HepG2 (cell line): ENCODE results near the gene PRXL2A. TPM values are rescaled to one million over a fixed set of nuclear protein-coding genes. Genes with fewer than 3 reads are reported as not detected.

Experiments used
- ADNP ChIP-seq: sonication (generic); formaldehyde crosslinking; IDR thresholded peaks from 2 replicates; pipeline ENCODE4 v1.4.0; 2020; ENCODE audit warnings: missing genetic modification reagents
- AGO1 ChIP-seq: fragments of 200-400 bp; formaldehyde crosslinking; IDR thresholded peaks from 2 replicates; pipeline ENCODE4 v1.6.1; 2017; ENCODE audit warnings: mild to moderate bottlenecking, low read depth, low read length, moderate library complexity; ENCODE audit not compliant: poor library complexity, severe bottlenecking
- HBP1 ChIP-seq: IDR thresholded peaks from 2 replicates; pipeline ENCODE4 v1.6.1; 2016; ENCODE audit warnings: low read depth, control low read depth
- HMGA1 ChIP-seq: sonication (generic); formaldehyde crosslinking; conservative IDR thresholded peaks from 2 replicates; pipeline ENCODE4 v1.4.0; 2020; ENCODE audit warnings: missing genetic modification reagents
- JUNB ChIP-seq: sonication (generic); formaldehyde crosslinking; IDR thresholded peaks from 2 replicates; pipeline ENCODE4 v1.8.0; 2022; ENCODE audit warnings: missing genetic modification reagents, mild to moderate bottlenecking, borderline replicate concordance
- KDM2A ChIP-seq: sonication (generic); formaldehyde crosslinking; IDR thresholded peaks from 2 replicates; pipeline ENCODE4 v1.4.0; 2020; ENCODE audit warnings: low read depth, missing genetic modification reagents, borderline replicate concordance
- RBFOX2 ChIP-seq: fragments of 200-400 bp; formaldehyde crosslinking; IDR thresholded peaks from 2 replicates; pipeline ENCODE4 v1.6.1; 2017; ENCODE audit warnings: low read depth, mild to moderate bottlenecking, low read length
- RORA ChIP-seq: sonication (generic); formaldehyde crosslinking; IDR thresholded peaks from 2 replicates; pipeline ENCODE4 v1.5.0; 2020; ENCODE audit warnings: mild to moderate bottlenecking, missing genetic modification reagents, moderate library complexity
- SMAD1 ChIP-seq: sonication (generic); formaldehyde crosslinking; IDR thresholded peaks from 2 replicates; pipeline ENCODE4 v1.4.0; 2020; ENCODE audit warnings: missing genetic modification reagents, low read depth, mild to moderate bottlenecking, borderline replicate concordance
- SP140L ChIP-seq: sonication (generic); formaldehyde crosslinking; IDR thresholded peaks from 2 replicates; pipeline ENCODE4 v1.4.0; 2020; ENCODE audit warnings: missing genetic modification reagents, borderline replicate concordance
- SP5 ChIP-seq: IDR thresholded peaks from 2 replicates; pipeline ENCODE4 v1.6.1; 2016; ENCODE audit warnings: low read depth, borderline replicate concordance
- STAT5B ChIP-seq: sonication (generic); formaldehyde crosslinking; IDR thresholded peaks from 2 replicates; pipeline ENCODE4 v1.4.0; 2020; ENCODE audit warnings: missing genetic modification reagents
- TBP ChIP-seq: sonication (generic); formaldehyde crosslinking; IDR thresholded peaks from 2 replicates; pipeline ENCODE4 v1.5.0; 2020; ENCODE audit warnings: missing genetic modification reagents
- TBX2 ChIP-seq: sonication (generic); formaldehyde crosslinking; IDR thresholded peaks from 2 replicates; pipeline ENCODE4 v1.5.0; 2020; ENCODE audit warnings: missing genetic modification reagents, mild to moderate bottlenecking, borderline replicate concordance
- TFE3 ChIP-seq: IDR thresholded peaks from 2 replicates; pipeline ENCODE4 v1.6.1; 2016
- TMF1 ChIP-seq: sonication (generic); formaldehyde crosslinking; IDR thresholded peaks from 2 replicates; pipeline ENCODE4 v1.8.1; 2022; ENCODE audit warnings: low read depth, missing genetic modification reagents
- WIZ ChIP-seq: sonication (generic); formaldehyde crosslinking; IDR thresholded peaks from 2 replicates; pipeline ENCODE4 v1.5.1; 2020; ENCODE audit warnings: mild to moderate bottlenecking, missing genetic modification reagents
- ZBTB33 ChIP-seq: sonication (generic); formaldehyde crosslinking; IDR thresholded peaks from 2 replicates; pipeline ENCODE4 v1.4.0; 2020; ENCODE audit warnings: missing genetic modification reagents
- ZNF558 ChIP-seq: sonication (generic); formaldehyde crosslinking; IDR thresholded peaks from 2 replicates; pipeline ENCODE4 v1.9.0; 2022; ENCODE audit warnings: mild to moderate bottlenecking, missing genetic modification reagents, borderline replicate concordance
- ZNF674 ChIP-seq: sonication (generic); formaldehyde crosslinking; IDR thresholded peaks from 2 replicates; pipeline ENCODE4 v1.5.0; 2020; ENCODE audit warnings: low read depth, mild to moderate bottlenecking, missing genetic modification reagents
- ZNF703 ChIP-seq: sonication (generic); formaldehyde crosslinking; IDR thresholded peaks from 2 replicates; pipeline ENCODE4 v1.5.1; 2020; ENCODE audit warnings: missing genetic modification reagents, mild to moderate bottlenecking, moderate library complexity, borderline replicate concordance
- ZNF746 ChIP-seq: sonication (generic); formaldehyde crosslinking; IDR thresholded peaks from 2 replicates; pipeline ENCODE4 v1.8.0; 2022; ENCODE audit warnings: mild to moderate bottlenecking, missing genetic modification reagents
- polyA plus RNA-seq, 8 experiments: library from polyadenylated mRNA; depleted of rRNA in 3 of 8; stranded (reverse) in 7 of 8; unstranded in 1 of 8; fragments of >200 nt; fragmentation: Illumina TruSeq in 4 of 8; extraction: Trizol in 4 of 8; gene quantifications; 2 replicates each; pipeline versions ENCODE4 v1.2.1 to v1.2.3, GENCODE V29; 2011 to 2016; ENCODE audit warnings: low read depth in 4 of 8, missing spikeins in 1 of 8, mixed read lengths in 1 of 8; ENCODE audit not compliant: insufficient read depth in 1 of 8
- total RNA-seq, 5 experiments: library from RNA; depleted of rRNA; stranded (reverse); fragments of >200 nt; fragmentation: Illumina TruSeq; extraction: Trizol; gene quantifications; 2 replicates each; pipeline ENCODE4 v1.2.3, GENCODE V29; 2016; ENCODE audit warnings: low read depth in 1 of 5
- TF ChIP-seq, protein P1 (sequence below): sonication (generic); formaldehyde crosslinking; IDR thresholded peaks from 2 replicates; pipeline ENCODE4 v1.8.0; 2022; ENCODE audit warnings: missing genetic modification reagents, mild to moderate bottlenecking, inconsistent platforms, borderline replicate concordance

PRXL2A gene
- total and polyA plus RNA-seq, 2 of the 13 experiments (the other 11 are each of a cell fraction or from before 2014, with no cell fraction given): 43.9 to 79.9 TPM

- TF ChIP-seq TFE3 (CRISPR knock-in tag) (no peak), ZNF558 (CRISPR knock-in tag) (0 out of 2 replicates have a peak, but pooled peaks have one; percentile 32), ADNP (CRISPR knock-in tag) (no peak), RORA (CRISPR knock-in tag) (no peak), HBP1 (0 out of 2 replicates have a peak, but pooled peaks have one; percentile 51), ZNF674 (CRISPR knock-in tag) (no peak), SP5 (no peak), HMGA1 (no peak), WIZ (CRISPR knock-in tag) (no peak), AGO1 (no peak), TBP (CRISPR knock-in tag) (no peak), TMF1 (CRISPR knock-in tag) (no peak), ZNF703 (CRISPR knock-in tag) (no peak), STAT5B (CRISPR knock-in tag) (no peak), RBFOX2 (no peak), ZBTB33 (CRISPR knock-in tag) (no peak), SMAD1 (CRISPR knock-in tag) (no peak), SP140L (CRISPR knock-in tag) (no peak), KDM2A (peak; percentile 55; the same call in 1 of the 2 replicates), JUNB (no peak), TBX2 (CRISPR knock-in tag) (peak; percentile 45; the same call in 1 of the 2 replicates), ZNF746 (no peak)
- TF ChIP-seq, protein P1, sequence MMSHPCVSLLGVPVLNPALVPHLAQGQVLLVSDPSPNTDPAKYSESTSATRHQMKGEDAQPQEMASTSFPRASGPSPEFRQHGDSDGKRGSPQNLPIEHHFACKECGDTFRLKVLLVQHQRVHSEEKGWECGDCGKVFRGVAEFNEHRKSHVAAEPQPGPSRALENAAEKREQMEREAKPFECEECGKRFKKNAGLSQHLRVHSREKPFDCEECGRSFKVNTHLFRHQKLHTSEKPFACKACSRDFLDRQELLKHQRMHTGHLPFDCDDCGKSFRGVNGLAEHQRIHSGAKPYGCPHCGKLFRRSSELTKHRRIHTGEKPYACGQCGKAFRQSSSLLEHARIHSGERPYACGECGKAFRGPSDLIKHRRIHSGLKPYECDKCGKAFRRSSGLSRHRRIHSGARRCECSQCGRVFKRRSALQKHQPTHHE (CRISPR knock-in tag): no peak
Observed at GRCh38 chr10:80411267-80411668, 2.9 kb downstream of the PRXL2A start (continued).
